Natural killer cell treated with Interleukin-12 subunit alpha and Interleukin-12 subunit beta and Interleukin-15 and Interleukin-18, amount 100 ng/mL, for 72 hours (primary cell): ENCODE results near the gene TUBB8. TPM values are rescaled to one million over a fixed set of nuclear protein-coding genes. Genes with fewer than 3 reads are reported as not detected.

Experiments
- total RNA-seq, 2 donors: library from RNA; stranded (reverse); gene quantifications; one replicate each; pipeline ENCODE4 v1.2.3, GENCODE V29; 2022

TUBB8 gene
- total RNA-seq, 2 donors from 2014 or later = not detected

Other genes starting within 250 kb of the TUBB8 start
- gene ZMYND11, start 86.2 kb upstream of the TUBB8 start, total RNA-seq = 10 to 100 TPM; 21.4 to 30.0 TPM